Renal cortex interstitium (tissue), 11 donors: ENCODE data around the gene ARTN. TPM values are rescaled to one million over a fixed set of nuclear protein-coding genes. Genes with fewer than 3 reads are reported as not detected.

Source experiments
- DNase-seq, 11 donors: peaks; one replicate each; pipeline ENCODE4 v3.0.0-alpha.2; 2013; ENCODE audit warnings: low read depth in 9 of 11, low spot score in 4 of 11; ENCODE audit errors: extremely low read depth in 1 of 11
- polyA plus RNA-seq, 3 donors: library from polyadenylated mRNA; unstranded; fragments of 120-200 nt; gene quantifications; one replicate each; pipeline ENCODE4 v1.2.1, GENCODE V29; 2013; ENCODE audit not compliant: insufficient read length in 3 of 3

Gene ARTN
- polyA plus RNA-seq, 3 donors = 1.4 to 4.3 (median 1.9) TPM

- no peak for DNase-seq
Observed at GRCh38 chr1:43942411-43942810, 8.8 kb downstream of the ARTN start.

GRCh38 chr1:43944860-43945259 is 11.3 kb downstream of the ARTN start:
- DNase-seq = no peak

GRCh38 chr1:43945674-43946235 is 12.2 kb downstream of the ARTN start:
- DNase-seq = no peak

GRCh38 chr1:43946236-43947060 is 12.8 kb downstream of the ARTN start, which contains the start of gene IPO13:
TSS of gene IPO13 (plus strand) at chr1:43946950. CDS start at chr1:43947601, 651 bp downstream.
- peak; percentile 87 to 94 (median 93) for DNase-seq

- no peak for DNase-seq
Observed at GRCh38 chr1:43947061-43947873, 13.7 kb downstream of the ARTN start.

- no peak for DNase-seq
Observed at GRCh38 chr1:43947874-43948437, 14.4 kb downstream of the ARTN start.

- no peak for DNase-seq
Observed at GRCh38 chr1:43949678-43950077, 16.1 kb downstream of the ARTN start.

GRCh38 chr1:43951021-43951985 is 17.7 kb downstream of the ARTN start:
- DNase-seq = no peak

- DNase-seq = no peak
Observed at GRCh38 chr1:43952731-43953346, 19.2 kb downstream of the ARTN start.

GRCh38 chr1:43953361-43953760 is 19.8 kb downstream of the ARTN start:
- DNase-seq = no peak

- DNase-seq = no peak
Observed at GRCh38 chr1:43954036-43954435, 20.4 kb downstream of the ARTN start.

GRCh38 chr1:43956234-43956633 is 22.6 kb downstream of the ARTN start:
- DNase-seq = no peak

- DNase-seq = no peak
Observed at GRCh38 chr1:43957407-43958040, 23.9 kb downstream of the ARTN start.

GRCh38 chr1:43958351-43959255 is 25.0 kb downstream of the ARTN start:
- DNase-seq = no peak

- DNase-seq = no peak
Observed at GRCh38 chr1:43960798-43961197, 27.2 kb downstream of the ARTN start.

- no peak for DNase-seq
Observed at GRCh38 chr1:43961692-43962091, 28.1 kb downstream of the ARTN start.

GRCh38 chr1:43962324-43962723 is 28.7 kb downstream of the ARTN start:
- DNase-seq = no peak
